ENCODE data around the gene ARHGAP4. TPM values are rescaled to one million over a fixed set of nuclear protein-coding genes. Genes with fewer than 3 reads are reported as not detected.
A peak's percentile ranks its signal among the peaks of the same experiment; 100 is the strongest.

Gene ARHGAP4
- total and polyA plus RNA-seq, 3 donors from 2014 or later: 25.6 to 41.3 (median 34.6) TPM

- intact Hi-C loops (cut with DNase I; ENCODE audit: low total_unique reads): no loop called here
- Histone ChIP-seq H3K27ac (no peak overlapping the region), H3K9me3 (no peaks in the 10 kb centered on the region), H3K27me3 (no peaks in the 10 kb centered on the region), H3K4me1 (peaks cover 19% of the 10 kb centered on the region), H3K36me3 (ENCODE audit: low read depth, missing control alignments) (no peaks in the 10 kb centered on the region), H3K4me3 (no peak overlapping the region)
- 49 to 58% methylated on average over 7 to 14 of the region's 16 CpGs for WGBS, 2 donors
- TF ChIP-seq CTCF (IDR thresholded peaks at IDR 0.05) (no peak), POLR2A (IDR thresholded peaks at IDR 0.05) (no peak)
- DNase-seq: no peak
These were observed 41.6 kb upstream of the ARHGAP4 start for GRCh38 chrX:153967536-153968224.

- 63% methylated on average over 13 of the region's 14 CpGs; no CpG with 5 or more reads in 1 of the 2 donors for WGBS, 2 donors
- no peaks in the 10 kb centered on the region for H3K9me3 ChIP-seq
- peaks cover 19% of the 10 kb centered on the region for H3K4me1 ChIP-seq
- TF ChIP-seq POLR2A (IDR thresholded peaks at IDR 0.05): no peak
- no peak for TF ChIP-seq CTCF (IDR thresholded peaks at IDR 0.05)
- H3K4me3 ChIP-seq: no peak overlapping the region
- H3K27me3 ChIP-seq: no peaks in the 10 kb centered on the region
- no peak overlapping the region for H3K27ac ChIP-seq
- no peaks in the 10 kb centered on the region for H3K36me3 ChIP-seq (ENCODE audit: low read depth, missing control alignments)
- intact Hi-C loops (cut with DNase I; ENCODE audit: low total_unique reads): no loop called here
- DNase-seq: no peak
These were observed 40.9 kb upstream of the ARHGAP4 start for GRCh38 chrX:153966841-153967535.

- no peak overlapping the region for H3K27ac ChIP-seq
- DNase-seq: peak; percentile 49
- no peaks in the 10 kb centered on the region for H3K36me3 ChIP-seq (ENCODE audit: low read depth, missing control alignments)
- H3K4me3 ChIP-seq: no peak overlapping the region
- H3K9me3 ChIP-seq: no peaks in the 10 kb centered on the region
- no peaks in the 10 kb centered on the region for H3K27me3 ChIP-seq
- TF ChIP-seq POLR2A (IDR thresholded peaks at IDR 0.05) (no peak), CTCF (IDR thresholded peaks at IDR 0.05) (no peak)
- peaks cover 19% of the 10 kb centered on the region for H3K4me1 ChIP-seq
- intact Hi-C loops (cut with DNase I; ENCODE audit: low total_unique reads): no loop called here
- WGBS, 2 donors: 46 to 56% methylated on average over 4 to 10 of the region's 15 CpGs
These were observed 40.2 kb upstream of the ARHGAP4 start for GRCh38 chrX:153966283-153966688.

DNA sequence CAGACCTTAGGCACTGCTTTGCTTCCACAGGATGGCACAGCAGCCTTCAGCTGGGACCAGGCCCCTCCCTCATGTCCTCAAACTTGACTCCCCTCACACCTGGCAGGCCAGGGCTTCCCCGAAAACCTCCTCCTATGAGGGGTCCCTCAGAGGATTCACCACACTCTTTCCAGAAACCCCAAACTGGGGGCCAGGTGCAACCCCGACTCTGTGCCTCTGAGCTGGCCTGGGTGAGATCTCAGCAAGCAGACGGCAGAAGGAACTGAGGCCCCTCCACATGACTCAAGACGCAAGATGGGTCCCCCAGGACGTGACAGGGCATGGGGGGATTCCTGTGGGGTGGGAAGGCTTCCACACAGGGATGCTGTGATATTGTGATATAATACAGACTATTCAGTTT is 39.3 kb upstream of the ARHGAP4 start:
- WGBS, 2 donors: 80 to 85% methylated on average over 2 to 5 of the region's 5 CpGs
- no peaks in the 10 kb centered on the region for H3K27me3 ChIP-seq
- DNase-seq: no peak
- intact Hi-C loops (cut with DNase I; ENCODE audit: low total_unique reads): no loop called here
- no peak overlapping the region for H3K4me3 ChIP-seq
- H3K36me3 ChIP-seq (ENCODE audit: low read depth, missing control alignments): no peaks in the 10 kb centered on the region
- no peaks in the 10 kb centered on the region for H3K9me3 ChIP-seq
- H3K4me1 ChIP-seq: peaks cover 19% of the 10 kb centered on the region
- no peak for TF ChIP-seq POLR2A (IDR thresholded peaks at IDR 0.05)
- no peak for TF ChIP-seq CTCF (IDR thresholded peaks at IDR 0.05)
- H3K27ac ChIP-seq: no peak overlapping the region

Data from testis (tissue), 3 donors.